Measurements from ENCODE around the gene TOR4A.

TOR4A gene

DNA sequence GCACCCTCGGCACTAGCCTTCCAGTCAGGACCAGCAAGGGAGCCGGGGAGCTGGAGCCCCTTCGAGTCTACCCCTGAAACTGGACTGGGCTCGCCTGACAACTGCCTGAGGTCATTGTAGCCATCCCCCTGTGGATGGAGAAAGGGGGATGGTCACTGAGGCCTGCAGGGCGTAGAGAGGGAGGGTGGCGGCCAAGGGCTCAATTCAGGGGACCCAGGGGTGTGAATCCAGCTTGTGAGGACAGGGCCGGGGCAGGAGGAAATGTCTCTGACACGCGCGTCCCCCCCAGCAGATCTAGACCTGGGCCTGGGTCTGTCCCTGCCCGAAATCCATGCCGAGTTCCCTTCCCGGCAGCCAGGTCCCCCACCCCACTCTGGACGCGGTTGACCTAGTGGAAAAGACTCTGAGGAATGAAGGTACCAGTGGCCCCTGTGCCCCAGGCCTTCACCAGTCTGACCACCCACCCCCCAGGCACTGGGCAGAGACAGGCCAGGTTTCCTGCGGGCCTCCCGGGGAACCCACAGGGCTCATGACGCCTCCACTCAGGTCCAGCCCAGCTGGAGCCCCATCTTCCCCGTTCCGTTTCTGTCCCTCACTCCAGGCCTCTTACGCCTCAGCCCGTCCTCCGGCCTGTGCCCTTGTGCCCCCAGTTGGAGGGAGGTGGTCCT, 46.0 kb upstream of the TOR4A start:
- Histone ChIP-seq H4K20me1 (peaks cover 0 to 24% (median 19%) of the 10 kb centered on the region in 11 experiments; a peak in 18 of 22 replicates), H3K27me3 (no peaks in the 10 kb centered on the region), H3K4me1 (peaks cover 41 to 79% (median 72%) of the 10 kb centered on the region in 10 experiments), H3K27ac (0 out of 22 replicates have a peak overlapping the region, but pooled peaks of 1 of the 11 experiments have one; percentile 1), H3K9ac (peak overlapping the region in 6 of 11 experiments; percentile 13 to 60 (median 35); a peak in 5 of 22 replicates), H3K36me3 (no peaks in the 10 kb centered on the region), H3K4me3 (no peak overlapping the region), H3K4me2 (peak overlapping the region in 8 of 11 experiments; percentile 13 to 51 (median 36); a peak in 9 of 22 replicates), H3K9me3 (replicated peaks in 1 of 11) (no peaks in the 10 kb centered on the region)
- no peak for TF ChIP-seq Cebpa-rat (IDR thresholded peaks at IDR 0.05)

DNA sequence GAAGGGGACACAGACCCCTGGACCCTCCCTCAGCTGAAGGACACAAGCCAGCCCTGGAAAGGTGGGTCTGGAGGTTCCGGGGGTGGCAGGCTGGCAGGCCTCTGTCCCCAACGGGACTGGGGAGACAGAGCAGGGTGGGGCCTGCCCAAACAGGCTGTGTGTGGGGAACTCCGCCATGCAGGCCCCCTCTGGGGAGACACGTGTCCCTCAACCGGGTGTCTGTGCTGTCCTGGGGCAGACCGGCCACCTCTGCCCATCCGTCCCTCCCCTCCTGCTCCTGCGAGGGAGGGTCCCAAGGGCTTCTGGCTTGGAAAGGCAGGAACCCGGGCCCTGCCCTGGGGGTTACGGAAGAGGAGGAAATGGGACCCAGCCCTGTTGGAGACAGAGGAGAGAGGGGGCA, 45.4 kb upstream of the TOR4A start:
- Histone ChIP-seq H3K4me2 (peak overlapping the region in 8 of 11 experiments; percentile 13 to 51 (median 36); a peak in 11 of 22 replicates), H4K20me1 (peaks cover 0 to 29% (median 20%) of the 10 kb centered on the region in 11 experiments; a peak in 18 of 22 replicates), H3K9ac (peak overlapping the region in 8 of 11 experiments; percentile 13 to 60 (median 37); a peak in 10 of 22 replicates), H3K36me3 (no peaks in the 10 kb centered on the region), H3K4me1 (peaks cover 46 to 81% (median 75%) of the 10 kb centered on the region in 10 experiments), H3K27ac (0 out of 22 replicates have a peak overlapping the region, but pooled peaks of 1 of the 11 experiments have one; percentile 1), H3K27me3 (no peaks in the 10 kb centered on the region), H3K4me3 (no peak overlapping the region), H3K9me3 (replicated peaks in 1 of 11) (no peaks in the 10 kb centered on the region)
- TF ChIP-seq Cebpa-rat (IDR thresholded peaks at IDR 0.05), result no peak

DNA sequence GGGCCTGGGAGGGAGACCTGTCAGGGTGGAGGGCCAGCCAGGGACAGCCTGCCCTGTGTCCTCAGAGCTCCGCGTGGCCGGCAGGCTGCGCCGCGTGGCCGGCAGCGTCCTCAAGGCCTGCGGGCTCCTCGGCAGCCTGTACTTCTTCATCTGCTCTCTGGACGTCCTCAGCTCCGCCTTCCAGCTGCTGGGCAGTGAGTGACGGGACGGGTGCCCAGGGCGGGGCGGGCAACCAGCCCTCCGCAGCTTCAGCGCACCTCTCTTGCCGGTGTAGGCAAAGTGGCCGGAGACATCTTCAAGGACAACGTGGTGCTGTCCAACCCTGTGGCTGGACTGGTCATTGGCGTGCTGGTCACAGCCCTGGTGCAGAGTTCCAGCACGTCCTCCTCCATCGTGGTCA, 45.0 kb upstream of the TOR4A start:
- no peaks in the 10 kb centered on the region for H3K36me3 ChIP-seq
- no peak overlapping the region for H3K4me3 ChIP-seq
- no peak overlapping the region for H3K27ac ChIP-seq
- peaks cover 47 to 81% (median 75%) of the 10 kb centered on the region in 10 experiments for H3K4me1 ChIP-seq
- peak overlapping the region in 7 of 11 experiments; percentile 13 to 60 (median 36); a peak in 7 of 22 replicates for H3K9ac ChIP-seq
- no peaks in the 10 kb centered on the region for H3K27me3 ChIP-seq
- no peak for TF ChIP-seq Cebpa-rat (IDR thresholded peaks at IDR 0.05)
- H3K4me2 ChIP-seq, result peak overlapping the region in 7 of 11 experiments; percentile 16 to 51 (median 37); a peak in 7 of 22 replicates
- H4K20me1 ChIP-seq, result peaks cover 0 to 33% (median 22%) of the 10 kb centered on the region in 11 experiments; a peak in 18 of 22 replicates
- no peaks in the 10 kb centered on the region for H3K9me3 ChIP-seq (replicated peaks in 1 of 11)

DNA sequence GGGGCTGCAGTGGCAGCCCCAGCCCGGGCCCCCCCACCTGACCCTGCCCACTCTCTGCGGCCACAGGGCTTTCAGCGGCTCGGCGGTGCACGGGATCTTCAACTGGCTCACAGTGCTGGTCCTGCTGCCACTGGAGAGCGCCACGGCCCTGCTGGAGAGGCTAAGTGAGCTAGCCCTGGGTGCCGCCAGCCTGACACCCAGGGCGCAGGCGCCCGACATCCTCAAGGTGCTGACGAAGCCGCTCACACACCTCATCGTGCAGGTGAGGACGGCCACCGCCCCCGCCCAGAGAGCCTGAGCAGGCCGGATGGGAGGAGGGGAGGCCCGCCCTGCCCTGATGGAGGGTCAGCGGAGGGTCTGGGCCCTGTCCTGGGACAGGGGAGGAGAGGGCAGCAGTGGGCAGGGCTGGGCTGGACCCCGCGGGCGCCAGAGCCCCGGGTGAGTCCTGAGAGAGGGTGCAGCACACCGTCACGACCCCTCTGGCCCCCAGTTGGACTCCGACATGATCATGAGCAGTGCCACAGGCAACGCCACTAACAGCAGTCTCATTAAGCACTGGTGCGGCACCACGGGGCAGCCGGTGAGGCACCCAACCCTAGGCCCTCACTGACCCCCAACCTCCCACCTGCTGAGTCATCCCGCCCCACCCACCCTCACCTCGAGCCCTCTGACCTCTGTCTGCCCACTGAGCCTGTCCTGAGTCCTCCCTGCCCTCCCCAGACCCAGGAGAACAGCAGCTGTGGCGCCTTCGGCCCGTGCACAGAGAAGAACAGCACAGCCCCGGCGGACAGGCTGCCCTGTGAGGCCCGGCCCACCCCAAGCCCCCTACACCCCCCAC, 44.2 kb upstream of the TOR4A start:
- Histone ChIP-seq H3K27me3 (no peaks in the 10 kb centered on the region), H3K4me3 (no peak overlapping the region), H3K9ac (no peak overlapping the region), H3K4me1 (peaks cover 56 to 83% (median 79%) of the 10 kb centered on the region in 10 experiments), H4K20me1 (peaks cover 0 to 41% (median 30%) of the 10 kb centered on the region in 11 experiments; a peak in 19 of 22 replicates), H3K36me3 (no peaks in the 10 kb centered on the region), H3K27ac (no peak overlapping the region), H3K4me2 (peak overlapping the region in 1 of 11 experiments; percentile 5; a peak in 2 of 22 replicates), H3K9me3 (replicated peaks in 1 of 11) (no peaks in the 10 kb centered on the region)
- no peak for TF ChIP-seq Cebpa-rat (IDR thresholded peaks at IDR 0.05)

DNA sequence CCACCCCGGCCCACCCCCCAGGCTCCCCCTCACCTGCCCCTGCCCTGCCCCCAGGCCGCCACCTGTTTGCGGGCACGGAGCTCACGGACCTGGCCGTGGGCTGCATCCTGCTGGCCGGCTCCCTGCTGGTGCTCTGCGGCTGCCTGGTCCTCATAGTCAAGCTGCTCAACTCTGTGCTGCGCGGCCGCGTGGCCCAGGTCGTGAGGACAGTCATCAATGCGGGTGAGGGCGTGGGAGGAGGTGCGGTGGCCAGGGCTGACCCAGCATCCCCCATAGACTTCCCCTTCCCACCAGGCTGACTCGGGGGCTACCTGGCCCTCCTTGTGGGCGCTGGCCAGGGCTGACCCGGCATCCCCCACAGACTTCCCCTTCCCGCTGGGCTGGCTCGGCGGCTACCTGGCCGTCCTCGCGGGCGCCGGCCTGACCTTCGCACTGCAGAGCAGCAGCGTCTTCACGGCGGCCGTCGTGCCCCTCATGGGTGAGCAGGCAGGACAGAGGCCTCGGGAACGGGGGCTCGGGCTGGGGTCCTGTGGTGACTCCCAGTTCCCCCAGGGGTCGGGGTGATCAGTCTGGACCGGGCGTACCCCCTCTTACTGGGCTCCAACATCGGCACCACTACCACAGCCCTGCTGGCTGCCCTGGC, 43.4 kb upstream of the TOR4A start:
- Histone ChIP-seq H3K36me3 (no peaks in the 10 kb centered on the region), H3K27me3 (no peaks in the 10 kb centered on the region), H3K4me2 (peak overlapping the region; percentile 90 to 98 (median 95)), H4K20me1 (peaks cover 0 to 47% (median 38%) of the 10 kb centered on the region in 11 experiments; a peak in 19 of 22 replicates), H3K27ac (0 out of 22 replicates have a peak overlapping the region, but pooled peaks of 1 of the 11 experiments have one; percentile 7), H3K4me1 (peaks cover 61 to 83% (median 79%) of the 10 kb centered on the region in 10 experiments), H3K4me3 (peak overlapping the region in 1 of 10 experiments; percentile 56; a peak in 3 of 20 replicates), H3K9me3 (replicated peaks in 1 of 11) (no peaks in the 10 kb centered on the region), H3K9ac (peak overlapping the region in 7 of 11 experiments; percentile 15 to 71 (median 46); a peak in 9 of 22 replicates)
- TF ChIP-seq Cebpa-rat (IDR thresholded peaks at IDR 0.05), result no peak

DNA sequence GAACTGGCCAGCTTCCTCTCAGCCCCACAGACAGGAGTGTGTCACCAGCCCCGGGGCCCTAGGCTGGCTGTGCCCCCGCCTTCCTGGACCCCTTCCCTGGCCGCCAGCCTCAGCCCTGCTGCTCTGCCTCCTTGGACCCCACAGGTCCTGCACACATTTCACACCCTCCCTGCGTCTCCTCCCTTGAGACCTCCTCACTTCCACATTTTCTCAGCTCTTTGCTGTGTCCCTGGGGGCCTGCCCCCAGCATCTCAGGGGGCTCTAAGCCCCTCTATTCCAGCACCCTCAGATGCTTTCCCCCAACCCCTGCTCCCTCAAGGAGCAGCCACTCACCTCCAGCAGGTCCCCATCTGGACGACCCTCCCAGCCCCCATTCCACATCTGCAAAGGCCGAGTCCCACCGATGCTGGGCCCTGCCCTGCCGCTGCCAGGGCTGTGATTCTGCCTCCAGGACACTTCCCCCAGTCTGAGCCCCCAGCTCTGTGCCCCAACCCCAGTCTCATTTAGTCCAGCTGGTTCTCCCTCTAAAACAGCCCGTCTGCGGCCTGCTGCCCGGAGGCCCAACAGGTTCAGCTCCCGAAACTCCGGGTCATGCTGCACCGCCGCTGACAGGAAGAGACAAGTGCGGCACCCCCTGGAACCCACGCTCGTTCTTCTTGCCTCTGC, 42.6 kb upstream of the TOR4A start:
- Histone ChIP-seq H3K4me3 (peak overlapping the region in 4 of 10 experiments; percentile 4 to 56 (median 44); a peak in 6 of 20 replicates), H4K20me1 (peaks cover 0 to 47% (median 38%) of the 10 kb centered on the region in 11 experiments; a peak in 19 of 22 replicates), H3K36me3 (no peaks in the 10 kb centered on the region), H3K4me1 (peaks cover 63 to 83% (median 79%) of the 10 kb centered on the region in 10 experiments), H3K27ac (0 out of 22 replicates have a peak overlapping the region, but pooled peaks of 1 of the 11 experiments have one; percentile 7), H3K27me3 (no peaks in the 10 kb centered on the region), H3K4me2 (peak overlapping the region; percentile 90 to 98 (median 95)), H3K9ac (peak overlapping the region in 7 of 11 experiments; percentile 15 to 71 (median 58); a peak in 9 of 22 replicates), H3K9me3 (replicated peaks in 1 of 11) (no peaks in the 10 kb centered on the region)
- TF ChIP-seq Cebpa-rat (IDR thresholded peaks at IDR 0.05), result no peak

DNA sequence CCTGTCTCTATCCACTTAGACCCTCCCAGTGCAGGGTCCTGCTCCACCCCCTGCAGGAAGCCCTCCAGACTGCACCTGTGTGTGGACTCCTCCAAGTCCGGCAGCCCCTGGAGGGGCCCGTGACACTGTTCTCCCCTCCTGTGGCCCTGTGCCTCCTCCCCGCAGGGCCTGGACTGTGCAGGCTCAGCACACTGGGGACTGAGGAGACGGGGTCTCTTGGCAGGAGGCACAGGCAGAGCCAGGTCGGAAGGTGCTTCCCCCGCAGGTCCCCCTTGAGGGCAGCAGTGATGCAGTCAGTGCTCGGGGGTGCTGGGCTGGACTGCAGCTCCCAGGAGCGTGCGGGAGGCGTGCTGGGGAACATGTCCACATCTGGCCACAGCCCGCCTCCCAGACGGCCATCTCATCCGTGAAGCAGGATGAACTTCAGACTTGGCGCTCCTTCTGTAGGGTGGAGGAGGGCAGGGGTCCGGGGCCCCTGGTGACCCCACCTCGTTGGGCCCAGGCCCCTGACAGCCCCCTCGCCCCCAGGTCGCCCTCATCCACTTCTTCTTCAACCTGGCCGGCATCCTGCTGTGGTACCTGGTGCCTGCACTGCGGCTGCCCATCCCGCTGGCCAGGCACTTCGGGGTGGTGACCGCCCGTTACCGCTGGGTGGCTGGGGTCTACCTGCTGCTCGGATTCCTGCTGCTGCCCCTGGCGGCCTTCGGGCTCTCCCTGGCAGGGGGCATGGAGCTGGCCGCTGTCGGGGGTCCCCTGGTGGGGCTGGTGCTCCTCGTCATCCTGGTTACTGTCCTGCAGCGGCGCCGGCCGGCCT, 41.9 kb upstream of the TOR4A start:
- H3K4me3 ChIP-seq, result peak overlapping the region in 6 of 10 experiments; percentile 1 to 56 (median 39); a peak in 9 of 20 replicates
- peak overlapping the region in 10 of 11 experiments; percentile 8 to 71 (median 54); a peak in 16 of 22 replicates for H3K9ac ChIP-seq
- TF ChIP-seq Cebpa-rat (IDR thresholded peaks at IDR 0.05), result no peak
- H3K9me3 ChIP-seq (replicated peaks in 1 of 11), result no peaks in the 10 kb centered on the region
- H3K27me3 ChIP-seq, result no peaks in the 10 kb centered on the region
- H3K27ac ChIP-seq, result peak overlapping the region in 6 of 11 experiments; percentile 15 to 44 (median 34); a peak in 7 of 22 replicates
- H4K20me1 ChIP-seq, result peaks cover 0 to 47% (median 38%) of the 10 kb centered on the region in 11 experiments; a peak in 19 of 22 replicates
- H3K4me1 ChIP-seq, result peaks cover 58 to 78% (median 73%) of the 10 kb centered on the region in 10 experiments
- no peaks in the 10 kb centered on the region for H3K36me3 ChIP-seq
- H3K4me2 ChIP-seq, result peak overlapping the region; percentile 90 to 98 (median 95)
